Measurements from ENCODE around the gene KSR1.
A peak's percentile ranks its signal among the peaks of the same experiment; 100 is the strongest.

DNA sequence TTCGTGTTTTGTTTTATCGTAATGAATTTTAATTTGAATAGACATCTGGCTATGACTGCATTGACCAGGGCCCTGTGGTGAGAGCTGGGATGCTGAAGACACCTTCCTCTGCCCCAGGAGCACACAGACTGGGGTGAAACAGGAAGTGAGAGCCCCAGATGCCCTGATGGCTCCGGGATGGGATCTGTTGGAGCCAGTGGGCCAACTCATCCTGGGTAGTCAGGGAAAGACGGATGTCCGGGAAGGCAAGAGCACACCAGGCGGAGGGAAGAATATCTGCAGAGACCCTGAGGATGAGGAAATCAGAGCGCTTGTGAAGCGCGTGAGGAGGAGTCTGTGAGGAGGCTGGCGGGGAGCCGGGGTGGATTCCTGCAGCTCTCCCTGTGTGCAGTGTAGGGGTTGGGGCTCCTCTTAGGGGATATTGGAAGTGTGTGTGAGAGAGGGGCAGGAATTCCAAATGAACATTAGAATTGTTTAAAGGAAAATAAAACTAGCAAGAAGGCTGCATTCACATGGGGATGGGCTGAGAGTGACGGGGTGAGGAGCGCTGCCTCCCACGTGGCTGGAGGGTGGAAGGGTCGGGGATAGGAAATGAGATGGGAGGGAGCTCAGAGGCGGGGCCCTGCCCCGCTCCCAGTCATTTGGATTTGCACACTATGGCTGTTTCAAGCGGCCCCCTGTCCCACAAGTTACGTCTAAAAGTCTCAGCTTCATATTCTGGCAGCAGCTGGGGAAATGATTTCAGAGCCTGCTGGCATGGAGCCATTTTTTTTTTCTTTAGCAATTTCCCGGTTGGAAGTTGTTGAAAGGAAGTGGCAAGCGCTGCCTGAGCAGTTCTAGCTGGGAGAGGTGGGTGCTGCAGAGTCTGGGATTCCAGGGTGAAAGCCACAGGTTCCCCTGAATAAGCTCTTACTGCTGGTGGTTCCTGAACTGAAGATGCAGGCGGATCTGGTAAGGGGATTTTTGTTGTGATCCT is 103.5 kb downstream of the KSR1 start:
- TF ChIP-seq, protein P1, sequence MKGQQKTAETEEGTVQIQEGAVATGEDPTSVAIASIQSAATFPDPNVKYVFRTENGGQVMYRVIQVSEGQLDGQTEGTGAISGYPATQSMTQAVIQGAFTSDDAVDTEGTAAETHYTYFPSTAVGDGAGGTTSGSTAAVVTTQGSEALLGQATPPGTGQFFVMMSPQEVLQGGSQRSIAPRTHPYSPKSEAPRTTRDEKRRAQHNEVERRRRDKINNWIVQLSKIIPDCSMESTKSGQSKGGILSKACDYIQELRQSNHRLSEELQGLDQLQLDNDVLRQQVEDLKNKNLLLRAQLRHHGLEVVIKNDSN (IDR thresholded peaks at IDR 0.05): no peak
- TF ChIP-seq EP300 (IDR thresholded peaks at IDR 0.05; ENCODE audit: borderline replicate concordance) (no peak), TAF1 (IDR thresholded peaks at IDR 0.05; ENCODE audit: low read depth) (no peak), ZBTB7A (IDR thresholded peaks at IDR 0.05; ENCODE audit: low read depth) (no peak), TCF12 (IDR thresholded peaks at IDR 0.05; ENCODE audit: low read depth) (0 out of 2 replicates have a peak, but pooled peaks have one; percentile 36), CEBPB (IDR thresholded peaks at IDR 0.05) (no peak)
- TF ChIP-seq, protein P2, sequence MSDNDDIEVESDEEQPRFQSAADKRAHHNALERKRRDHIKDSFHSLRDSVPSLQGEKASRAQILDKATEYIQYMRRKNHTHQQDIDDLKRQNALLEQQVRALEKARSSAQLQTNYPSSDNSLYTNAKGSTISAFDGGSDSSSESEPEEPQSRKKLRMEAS (IDR thresholded peaks at IDR 0.05): 0 out of 2 replicates have a peak, but pooled peaks have one; percentile 25
- TF ChIP-seq, protein P3, sequence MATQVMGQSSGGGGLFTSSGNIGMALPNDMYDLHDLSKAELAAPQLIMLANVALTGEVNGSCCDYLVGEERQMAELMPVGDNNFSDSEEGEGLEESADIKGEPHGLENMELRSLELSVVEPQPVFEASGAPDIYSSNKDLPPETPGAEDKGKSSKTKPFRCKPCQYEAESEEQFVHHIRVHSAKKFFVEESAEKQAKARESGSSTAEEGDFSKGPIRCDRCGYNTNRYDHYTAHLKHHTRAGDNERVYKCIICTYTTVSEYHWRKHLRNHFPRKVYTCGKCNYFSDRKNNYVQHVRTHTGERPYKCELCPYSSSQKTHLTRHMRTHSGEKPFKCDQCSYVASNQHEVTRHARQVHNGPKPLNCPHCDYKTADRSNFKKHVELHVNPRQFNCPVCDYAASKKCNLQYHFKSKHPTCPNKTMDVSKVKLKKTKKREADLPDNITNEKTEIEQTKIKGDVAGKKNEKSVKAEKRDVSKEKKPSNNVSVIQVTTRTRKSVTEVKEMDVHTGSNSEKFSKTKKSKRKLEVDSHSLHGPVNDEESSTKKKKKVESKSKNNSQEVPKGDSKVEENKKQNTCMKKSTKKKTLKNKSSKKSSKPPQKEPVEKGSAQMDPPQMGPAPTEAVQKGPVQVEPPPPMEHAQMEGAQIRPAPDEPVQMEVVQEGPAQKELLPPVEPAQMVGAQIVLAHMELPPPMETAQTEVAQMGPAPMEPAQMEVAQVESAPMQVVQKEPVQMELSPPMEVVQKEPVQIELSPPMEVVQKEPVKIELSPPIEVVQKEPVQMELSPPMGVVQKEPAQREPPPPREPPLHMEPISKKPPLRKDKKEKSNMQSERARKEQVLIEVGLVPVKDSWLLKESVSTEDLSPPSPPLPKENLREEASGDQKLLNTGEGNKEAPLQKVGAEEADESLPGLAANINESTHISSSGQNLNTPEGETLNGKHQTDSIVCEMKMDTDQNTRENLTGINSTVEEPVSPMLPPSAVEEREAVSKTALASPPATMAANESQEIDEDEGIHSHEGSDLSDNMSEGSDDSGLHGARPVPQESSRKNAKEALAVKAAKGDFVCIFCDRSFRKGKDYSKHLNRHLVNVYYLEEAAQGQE (IDR thresholded peaks at IDR 0.05; ENCODE audit: low read depth): no peak
